ENCODE measurements around the gene C1QTNF6.

Gene C1QTNF6

GRCh38 chr22:37179622-37180420 lies 8.2 kb downstream of the C1QTNF6 start:
- H3K79me1 ChIP-seq (replicated peaks; ENCODE audit: low read length, poor library complexity, severe bottlenecking), result no peaks in the 10 kb centered on the region
- H2BK15ac ChIP-seq (ENCODE audit: low read depth, poor library complexity, severe bottlenecking), result peak overlapping the region; percentile 32
- no peak overlapping the region for H3K4me2 ChIP-seq (ENCODE audit: low read length, poor library complexity, severe bottlenecking)
- no peak overlapping the region for H2BK120ac ChIP-seq (ENCODE audit: low read depth, low read length)
- H3K27ac ChIP-seq (ENCODE audit: low read length, poor library complexity, severe bottlenecking), result no peak overlapping the region
- H3K23ac ChIP-seq (ENCODE audit: low read length in 2 of 2), result no peak overlapping the region
- no peak overlapping the region for H4K8ac ChIP-seq (ENCODE audit: low read length)
- H3K27me3 ChIP-seq (ENCODE audit: control insufficient read depth in 1 of 2, insufficient read depth in 1 of 2, low read length in 2 of 2), result peaks cover 0 to 13% of the 10 kb centered on the region in 2 experiments
- H3K4ac ChIP-seq (ENCODE audit: low read depth in 1 of 2, low read length in 2 of 2), result no peak overlapping the region
- no peak overlapping the region for H3K14ac ChIP-seq (ENCODE audit: low read length in 2 of 2)
- H3K18ac ChIP-seq (ENCODE audit: low read depth in 1 of 2, low read length in 2 of 2), result no peak overlapping the region
- H3K4me3 ChIP-seq (ENCODE audit: insufficient read depth in 1 of 2, low read depth in 1 of 2, low read length in 2 of 2), result no peak overlapping the region
- no peak overlapping the region for H2BK12ac ChIP-seq (ENCODE audit: low read length in 2 of 2)
- H3K4me1 ChIP-seq (ENCODE audit: control insufficient read depth, insufficient read depth, low read depth, low read length), result peaks cover 9% of the 10 kb centered on the region
- no peaks in the 10 kb centered on the region for H3K9me3 ChIP-seq (ENCODE audit: control insufficient read depth, low read length)
- H2AFZ ChIP-seq (ENCODE audit: low read depth, low read length), result no peak overlapping the region
- H3K36me3 ChIP-seq (ENCODE audit: control insufficient read depth in 1 of 2, insufficient read depth in 2 of 2, low read depth in 1 of 2, low read length in 2 of 2), result peaks cover 32 to 42% of the 10 kb centered on the region in 2 experiments
- H3K9ac ChIP-seq (ENCODE audit: low read length), result no peak overlapping the region
- no peak overlapping the region for H2AK5ac ChIP-seq (ENCODE audit: low read length, severe bottlenecking)
- no peak for DNase-seq
- H4K91ac ChIP-seq (ENCODE audit: low read length), result no peak overlapping the region
- 91% methylated on average over 31 of the region's 31 CpGs for WGBS
- H2BK5ac ChIP-seq (ENCODE audit: low read depth, low read length, poor library complexity, severe bottlenecking), result no peak overlapping the region

GRCh38 chr22:37179126-37179470 lies 8.9 kb downstream of the C1QTNF6 start:
- Histone ChIP-seq H3K79me1 (replicated peaks; ENCODE audit: low read length, poor library complexity, severe bottlenecking) (no peaks in the 10 kb centered on the region), H2AK5ac (ENCODE audit: low read length, severe bottlenecking) (no peak overlapping the region), H3K18ac (ENCODE audit: low read depth in 1 of 2, low read length in 2 of 2) (no peak overlapping the region), H4K91ac (ENCODE audit: low read length) (no peak overlapping the region), H2AFZ (ENCODE audit: low read depth, low read length) (no peak overlapping the region), H3K4me1 (ENCODE audit: control insufficient read depth, insufficient read depth, low read depth, low read length) (peaks cover 9% of the 10 kb centered on the region), H3K4me2 (ENCODE audit: low read length, poor library complexity, severe bottlenecking) (no peak overlapping the region), H2BK15ac (ENCODE audit: low read depth, poor library complexity, severe bottlenecking) (no peak overlapping the region), H2BK120ac (ENCODE audit: low read depth, low read length) (no peak overlapping the region), H3K36me3 (ENCODE audit: control insufficient read depth in 1 of 2, insufficient read depth in 2 of 2, low read depth in 1 of 2, low read length in 2 of 2) (peaks cover 24 to 39% of the 10 kb centered on the region in 2 experiments), H3K9me3 (ENCODE audit: control insufficient read depth, low read length) (no peaks in the 10 kb centered on the region), H3K23ac (ENCODE audit: low read length in 2 of 2) (no peak overlapping the region), H3K4me3 (ENCODE audit: insufficient read depth in 1 of 2, low read depth in 1 of 2, low read length in 2 of 2) (no peak overlapping the region), H2BK5ac (ENCODE audit: low read depth, low read length, poor library complexity, severe bottlenecking) (no peak overlapping the region), H3K14ac (ENCODE audit: low read length in 2 of 2) (no peak overlapping the region), H4K8ac (ENCODE audit: low read length) (no peak overlapping the region), H2BK12ac (ENCODE audit: low read length in 2 of 2) (no peak overlapping the region), H3K9ac (ENCODE audit: low read length) (no peak overlapping the region), H3K4ac (ENCODE audit: low read depth in 1 of 2, low read length in 2 of 2) (no peak overlapping the region), H3K27ac (ENCODE audit: low read length, poor library complexity, severe bottlenecking) (no peak overlapping the region), H3K27me3 (ENCODE audit: control insufficient read depth in 1 of 2, insufficient read depth in 1 of 2, low read length in 2 of 2) (peaks cover 0 to 21% of the 10 kb centered on the region in 2 experiments)
- WGBS, result 92% methylated on average over 9 of the region's 10 CpGs
- no peak for DNase-seq

- Histone ChIP-seq H3K9ac (ENCODE audit: low read length) (peak overlapping the region; percentile 17), H3K9me3 (ENCODE audit: control insufficient read depth, low read length) (no peaks in the 10 kb centered on the region), H2BK5ac (ENCODE audit: low read depth, low read length, poor library complexity, severe bottlenecking) (no peak overlapping the region), H4K8ac (ENCODE audit: low read length) (no peak overlapping the region), H3K14ac (ENCODE audit: low read length in 2 of 2) (no peak overlapping the region), H3K27me3 (ENCODE audit: control insufficient read depth in 1 of 2, insufficient read depth in 1 of 2, low read length in 2 of 2) (peaks cover 0 to 26% of the 10 kb centered on the region in 2 experiments), H2BK15ac (ENCODE audit: low read depth, poor library complexity, severe bottlenecking) (no peak overlapping the region), H3K4me1 (ENCODE audit: control insufficient read depth, insufficient read depth, low read depth, low read length) (peaks cover 9% of the 10 kb centered on the region), H4K91ac (ENCODE audit: low read length) (no peak overlapping the region), H3K18ac (ENCODE audit: low read depth in 1 of 2, low read length in 2 of 2) (no peak overlapping the region), H2BK12ac (ENCODE audit: low read length in 2 of 2) (no peak overlapping the region), H2AFZ (ENCODE audit: low read depth, low read length) (no peak overlapping the region), H3K23ac (ENCODE audit: low read length in 2 of 2) (no peak overlapping the region), H3K27ac (ENCODE audit: low read length, poor library complexity, severe bottlenecking) (no peak overlapping the region), H3K4me2 (ENCODE audit: low read length, poor library complexity, severe bottlenecking) (no peak overlapping the region), H3K36me3 (ENCODE audit: control insufficient read depth in 1 of 2, insufficient read depth in 2 of 2, low read depth in 1 of 2, low read length in 2 of 2) (peaks cover 19 to 34% of the 10 kb centered on the region in 2 experiments), H2BK120ac (ENCODE audit: low read depth, low read length) (peak overlapping the region; percentile 38), H2AK5ac (ENCODE audit: low read length, severe bottlenecking) (no peak overlapping the region), H3K4ac (ENCODE audit: low read depth in 1 of 2, low read length in 2 of 2) (no peak overlapping the region), H3K4me3 (ENCODE audit: insufficient read depth in 1 of 2, low read depth in 1 of 2, low read length in 2 of 2) (no peak overlapping the region), H3K79me1 (replicated peaks; ENCODE audit: low read length, poor library complexity, severe bottlenecking) (no peaks in the 10 kb centered on the region)
- DNase-seq, result no peak
- WGBS, result 82% methylated on average over 17 of the region's 17 CpGs
Observed at GRCh38 chr22:37178350-37179125, 9.5 kb downstream of the C1QTNF6 start.

GRCh38 chr22:37177755-37178154 lies 10.3 kb downstream of the C1QTNF6 start:
- H3K4me2 ChIP-seq (ENCODE audit: low read length, poor library complexity, severe bottlenecking), result no peak overlapping the region
- H3K79me1 ChIP-seq (replicated peaks; ENCODE audit: low read length, poor library complexity, severe bottlenecking), result no peaks in the 10 kb centered on the region
- no peak overlapping the region for H3K18ac ChIP-seq (ENCODE audit: low read depth in 1 of 2, low read length in 2 of 2)
- WGBS, result 83% methylated on average over 3 of the region's 3 CpGs
- H2BK12ac ChIP-seq (ENCODE audit: low read length in 2 of 2), result no peak overlapping the region
- H3K23ac ChIP-seq (ENCODE audit: low read length in 2 of 2), result no peak overlapping the region
- peak overlapping the region in 1 of 2 experiments; percentile 53 for H3K4ac ChIP-seq (ENCODE audit: low read depth in 1 of 2, low read length in 2 of 2)
- no peak overlapping the region for H3K14ac ChIP-seq (ENCODE audit: low read length in 2 of 2)
- H2BK5ac ChIP-seq (ENCODE audit: low read depth, low read length, poor library complexity, severe bottlenecking), result no peak overlapping the region
- H3K4me3 ChIP-seq (ENCODE audit: insufficient read depth in 1 of 2, low read depth in 1 of 2, low read length in 2 of 2), result no peak overlapping the region
- H2AK5ac ChIP-seq (ENCODE audit: low read length, severe bottlenecking), result no peak overlapping the region
- H2AFZ ChIP-seq (ENCODE audit: low read depth, low read length), result no peak overlapping the region
- peaks cover 0 to 33% of the 10 kb centered on the region in 2 experiments for H3K27me3 ChIP-seq (ENCODE audit: control insufficient read depth in 1 of 2, insufficient read depth in 1 of 2, low read length in 2 of 2)
- peaks cover 12 to 26% of the 10 kb centered on the region in 2 experiments for H3K36me3 ChIP-seq (ENCODE audit: control insufficient read depth in 1 of 2, insufficient read depth in 2 of 2, low read depth in 1 of 2, low read length in 2 of 2)
- peaks cover 9% of the 10 kb centered on the region for H3K4me1 ChIP-seq (ENCODE audit: control insufficient read depth, insufficient read depth, low read depth, low read length)
- no peaks in the 10 kb centered on the region for H3K9me3 ChIP-seq (ENCODE audit: control insufficient read depth, low read length)
- peak overlapping the region; percentile 38 for H2BK120ac ChIP-seq (ENCODE audit: low read depth, low read length)
- no peak overlapping the region for H4K8ac ChIP-seq (ENCODE audit: low read length)
- H4K91ac ChIP-seq (ENCODE audit: low read length), result no peak overlapping the region
- no peak for DNase-seq
- H3K27ac ChIP-seq (ENCODE audit: low read length, poor library complexity, severe bottlenecking), result no peak overlapping the region
- H2BK15ac ChIP-seq (ENCODE audit: low read depth, poor library complexity, severe bottlenecking), result no peak overlapping the region
- H3K9ac ChIP-seq (ENCODE audit: low read length), result no peak overlapping the region
